GM20000 (cell line): ENCODE data around the gene CCDC82.
"Not testable (repeated sequence)": the region's sequence is repeated elsewhere in the genome, so short reads cannot be mapped to it uniquely, and the experiment has no call there.

ENCODE experiments used
- DNase-seq: peaks from one replicate; pipeline ENCODE4 v3.0.0; 2012; ENCODE audit warnings: low spot score
- TF ChIP-seq, protein P1 (sequence below): IDR thresholded peaks from 2 replicates; pipeline ENCODE4 v1.5.1; 2012; ENCODE audit warnings: mild to moderate bottlenecking, control low read depth; ENCODE audit errors: extremely low read depth, missing control alignments

The CCDC82 gene

DNA sequence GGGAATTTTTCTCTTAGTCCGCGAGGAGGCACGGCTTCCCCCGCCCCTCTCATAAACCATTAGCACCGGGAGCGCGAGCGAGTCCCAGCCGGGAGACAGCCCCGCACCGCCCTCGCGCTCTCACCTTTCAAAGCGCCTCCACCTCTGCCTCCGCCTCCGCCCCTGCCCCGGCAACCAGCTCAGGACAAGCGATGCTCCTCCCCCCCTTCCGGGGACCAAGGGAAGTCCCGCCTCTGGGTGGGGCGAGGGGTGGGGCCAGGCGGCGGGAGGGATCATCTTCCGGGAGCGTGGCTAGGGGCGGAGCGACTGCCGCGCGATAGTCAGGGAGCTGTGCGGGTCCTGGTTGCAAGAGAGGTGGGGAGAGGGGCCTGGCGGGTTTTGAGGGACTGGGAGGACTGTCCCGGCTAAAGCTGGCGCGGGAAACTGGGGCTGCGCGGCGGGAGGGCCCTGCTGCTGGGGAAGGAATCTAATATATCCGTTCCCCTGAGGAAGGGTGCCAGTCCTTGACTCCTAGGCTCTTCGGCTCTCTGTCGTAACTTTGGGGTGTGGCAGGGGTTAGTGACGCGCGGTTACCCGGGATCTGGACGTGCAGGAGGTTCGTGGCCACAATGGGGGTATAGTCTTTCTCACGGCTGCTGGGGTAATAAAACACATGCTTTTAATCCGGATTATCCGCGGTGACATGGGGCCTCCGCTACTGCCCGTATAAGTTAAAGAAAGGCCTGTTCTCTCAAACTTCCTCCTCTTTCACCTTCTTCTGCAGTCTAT lies at the start of gene CCDC82, which contains the start of gene JRKL:
Gene CCDC82 (minus strand): TSS at position 193 of the 768 bp plus-strand sequence. CDS start 5,165 bp downstream, outside the sequence.
Gene JRKL (plus strand): TSS at position 294 of the 768 bp plus-strand sequence. CDS start 637 bp downstream, outside the sequence.
- DNase-seq = peak; percentile 94
- TF ChIP-seq, protein P1, sequence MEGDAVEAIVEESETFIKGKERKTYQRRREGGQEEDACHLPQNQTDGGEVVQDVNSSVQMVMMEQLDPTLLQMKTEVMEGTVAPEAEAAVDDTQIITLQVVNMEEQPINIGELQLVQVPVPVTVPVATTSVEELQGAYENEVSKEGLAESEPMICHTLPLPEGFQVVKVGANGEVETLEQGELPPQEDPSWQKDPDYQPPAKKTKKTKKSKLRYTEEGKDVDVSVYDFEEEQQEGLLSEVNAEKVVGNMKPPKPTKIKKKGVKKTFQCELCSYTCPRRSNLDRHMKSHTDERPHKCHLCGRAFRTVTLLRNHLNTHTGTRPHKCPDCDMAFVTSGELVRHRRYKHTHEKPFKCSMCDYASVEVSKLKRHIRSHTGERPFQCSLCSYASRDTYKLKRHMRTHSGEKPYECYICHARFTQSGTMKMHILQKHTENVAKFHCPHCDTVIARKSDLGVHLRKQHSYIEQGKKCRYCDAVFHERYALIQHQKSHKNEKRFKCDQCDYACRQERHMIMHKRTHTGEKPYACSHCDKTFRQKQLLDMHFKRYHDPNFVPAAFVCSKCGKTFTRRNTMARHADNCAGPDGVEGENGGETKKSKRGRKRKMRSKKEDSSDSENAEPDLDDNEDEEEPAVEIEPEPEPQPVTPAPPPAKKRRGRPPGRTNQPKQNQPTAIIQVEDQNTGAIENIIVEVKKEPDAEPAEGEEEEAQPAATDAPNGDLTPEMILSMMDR = no peak

DNA sequence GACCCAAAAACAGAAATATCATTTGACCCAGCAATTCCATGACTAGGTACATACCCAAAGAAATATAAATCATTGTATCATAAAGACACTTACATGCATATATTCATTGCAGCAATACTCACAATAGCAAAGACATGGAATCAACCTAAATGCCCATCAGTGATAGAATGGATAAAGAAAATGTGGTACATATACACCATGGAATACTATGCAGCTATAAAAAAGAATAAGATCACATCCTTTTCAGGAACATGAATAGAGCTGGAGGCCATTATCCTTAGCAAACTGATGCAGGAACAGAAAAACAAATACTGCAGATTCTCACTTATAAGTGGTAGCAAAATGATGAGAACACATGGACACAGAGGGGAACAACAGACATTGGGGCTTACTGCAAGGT lies 42.9 kb upstream of the CCDC82 start:
- not testable (repeated sequence) for DNase-seq

DNA sequence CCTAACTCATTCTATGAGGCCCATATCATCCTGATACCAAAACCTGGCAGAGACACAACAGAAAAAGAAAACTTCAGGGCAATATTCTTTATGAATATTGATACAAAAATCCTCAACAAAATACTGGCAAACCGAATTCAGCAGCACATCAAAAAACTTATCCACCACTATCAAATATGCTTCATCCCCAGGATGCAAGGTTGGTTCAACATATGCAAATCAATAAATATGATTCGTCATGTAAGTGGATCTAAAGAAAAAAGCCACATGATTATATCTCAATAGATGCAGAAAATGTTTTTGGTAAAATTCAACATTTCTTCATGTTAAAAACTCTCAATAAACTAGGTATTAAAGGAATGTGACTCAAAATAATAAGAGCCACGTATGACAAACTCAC lies 41.0 kb upstream of the CCDC82 start:
- TF ChIP-seq, protein P1 = no peak
- DNase-seq = no peak

DNA sequence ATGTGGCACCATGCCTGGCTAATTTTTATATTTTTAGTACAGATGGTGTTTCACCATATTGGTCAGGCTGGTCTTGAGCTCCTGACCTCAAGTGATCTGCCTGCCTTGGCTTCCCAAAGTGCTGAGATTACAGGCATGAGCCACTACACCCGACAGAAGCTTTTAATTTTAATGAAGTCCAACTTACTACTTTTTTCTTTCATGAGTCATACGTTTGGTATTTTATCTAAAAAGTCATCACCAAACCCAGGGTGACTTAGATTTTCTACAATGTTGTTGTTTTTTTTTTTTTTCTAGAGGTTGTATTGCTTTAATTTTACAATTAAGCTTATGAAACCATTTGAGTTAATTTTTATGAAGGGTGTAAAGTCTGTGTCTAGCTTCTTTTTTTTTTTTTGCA lies 35.0 kb upstream of the CCDC82 start:
- TF ChIP-seq, protein P1 = no peak
- no peak for DNase-seq

DNA sequence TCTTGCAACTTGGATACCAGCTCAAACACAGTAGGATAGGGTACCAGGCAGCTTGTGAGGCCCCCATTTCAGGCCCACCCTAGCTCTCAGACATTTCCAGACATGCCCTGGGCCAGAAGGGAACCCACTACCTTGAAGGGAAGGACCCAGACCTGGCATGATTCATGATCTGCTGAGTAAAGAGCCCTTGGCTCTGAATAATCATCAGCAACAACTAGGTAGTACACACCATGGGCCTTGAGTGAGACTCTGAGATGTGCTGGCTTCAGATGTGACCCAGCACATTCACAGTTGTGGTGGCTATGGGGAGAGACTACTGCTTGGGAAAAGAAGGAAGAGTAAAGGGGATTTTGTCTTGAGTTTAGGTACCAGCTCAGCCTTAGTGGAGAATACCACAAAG lies 23.7 kb upstream of the CCDC82 start:
- TF ChIP-seq, protein P1 = no peak
- no peak for DNase-seq

DNA sequence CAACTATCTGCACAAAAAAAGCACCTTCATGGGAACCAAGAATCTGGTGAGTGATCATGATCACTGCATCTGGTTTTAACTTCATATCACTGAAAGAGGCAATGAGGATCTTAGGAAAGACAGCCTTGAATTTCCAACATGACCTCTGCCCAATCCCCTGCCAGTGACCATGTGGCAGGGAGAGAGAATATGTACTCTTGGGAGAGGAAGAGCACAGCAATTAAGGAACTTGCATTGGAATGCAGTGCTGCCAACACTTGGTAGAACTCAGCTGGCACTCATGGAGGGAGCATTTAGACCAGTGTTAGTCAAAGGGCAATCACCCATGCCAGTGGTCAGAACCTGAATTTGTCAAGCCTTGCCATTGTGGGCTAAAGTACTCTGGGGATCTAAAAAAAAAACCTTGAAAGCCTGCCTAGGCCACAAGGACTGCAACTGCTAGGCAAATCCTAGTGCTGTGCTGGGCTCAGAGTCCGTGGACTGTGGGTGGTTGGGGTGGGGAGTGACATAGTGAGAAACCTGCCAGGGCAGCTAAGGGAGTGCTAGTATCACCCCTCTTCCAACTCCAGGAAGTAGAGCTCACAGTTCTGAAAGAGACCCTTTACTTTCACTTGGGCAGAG lies 23.2 kb upstream of the CCDC82 start:
- TF ChIP-seq, protein P1 = no peak
- no peak for DNase-seq

DNA sequence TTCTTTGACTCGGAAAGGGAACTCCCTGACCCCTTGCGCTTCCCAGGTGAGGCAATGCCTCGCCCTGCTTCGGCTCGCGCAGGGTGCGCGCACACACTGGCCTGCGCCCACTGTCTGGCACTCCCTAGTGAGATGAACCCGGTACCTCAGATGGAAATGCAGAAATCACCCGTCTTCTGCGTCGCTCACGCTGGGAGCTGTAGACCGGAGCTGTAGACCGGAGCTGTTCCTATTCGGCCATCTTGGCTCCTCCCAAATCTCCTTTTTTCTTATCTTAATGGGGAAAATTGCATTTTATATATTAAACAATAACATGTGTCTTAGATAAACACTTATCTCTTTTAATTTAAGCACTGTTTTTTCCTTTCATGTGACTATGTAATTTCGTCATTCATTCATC lies 21.7 kb upstream of the CCDC82 start:
- DNase-seq = not testable (repeated sequence)

DNA sequence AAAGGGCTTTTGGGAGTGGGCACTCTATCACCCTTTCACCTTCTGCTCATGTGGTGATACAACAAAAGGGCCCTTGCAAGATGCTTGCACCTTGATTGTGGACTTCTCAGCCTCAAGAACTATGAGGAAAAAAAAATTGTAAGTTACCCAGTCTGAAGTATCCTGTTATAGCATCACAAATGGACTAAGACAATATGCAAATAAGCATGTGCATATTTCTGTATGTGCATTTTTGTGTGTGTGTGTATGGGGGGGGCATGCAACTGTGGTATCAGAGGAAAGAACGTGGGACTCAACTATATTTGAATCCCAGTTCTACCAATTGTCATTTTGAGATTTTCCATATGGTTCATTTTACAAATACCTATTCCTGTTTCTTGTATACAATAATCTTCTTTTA lies 11.0 kb upstream of the CCDC82 start:
- TF ChIP-seq, protein P1 = no peak
- DNase-seq = no peak
